HEK293 (cell line): ENCODE results near the gene LEUTX.

ENCODE experiments used
- CTCF ChIA-PET: fragments of 350-600 bp; formaldehyde crosslinking; extraction: SDS; loops from one replicate; lab custom pipeline; 2021; ENCODE audit warnings: antibody characterized with exemption; lab: Yijun Ruan, JAX
- POLR2A ChIA-PET: fragments of 300-600 bp; formaldehyde crosslinking; extraction: SDS; loops from one replicate; lab custom pipeline; 2020; ENCODE audit warnings: antibody characterized with exemption, inconsistent platforms; lab: Yijun Ruan, JAX
- H3K27ac ChIP-seq: fragments of 200-500 bp; sonication (Bioruptor generic); 2 replicates; pipeline ENCODE4 v1.5.1; 2014; ENCODE audit warnings: low read depth, low read length, control low read depth, inconsistent platforms; ENCODE audit errors: extremely low read depth
- H3K36me3 ChIP-seq, 2 experiments: fragments of 200-500 bp in 1 of 2; sonication (Bioruptor generic) in 1 of 2; 1 replicate in 1 of 2; 2 replicates in 1 of 2; pipeline ENCODE4 v1.5.1; 2014 to 2017; ENCODE audit warnings: inconsistent platforms in 2 of 2, low read length in 2 of 2; ENCODE audit not compliant: control insufficient read depth in 2 of 2, insufficient read depth in 1 of 2
- H3K4me1 ChIP-seq: fragments of 200-500 bp; sonication (Bioruptor generic); 2 replicates; pipeline ENCODE4 v1.5.1; 2014; ENCODE audit warnings: mild to moderate bottlenecking, low read length, inconsistent platforms; ENCODE audit not compliant: control insufficient read depth, insufficient read depth
- H3K4me3 ChIP-seq: 2 replicates; pipeline ENCODE4 v1.5.1; 2011; ENCODE audit warnings: low read depth, mild to moderate bottlenecking, control low read depth, low read length, moderate library complexity
- H3K9me3 ChIP-seq: fragments of 200-500 bp; sonication (Bioruptor generic); 2 replicates; pipeline ENCODE4 v1.5.1; 2014; ENCODE audit warnings: low read depth, low read length, inconsistent platforms; ENCODE audit not compliant: control insufficient read depth, insufficient read depth
- BCL11B ChIP-seq: fragments of 450-650 bp; formaldehyde crosslinking; IDR thresholded peaks from 2 replicates; pipeline ENCODE4 v1.5.1; 2016; ENCODE audit warnings: low read depth, missing biosample characterization, missing genetic modification characterization
- BCL6B ChIP-seq: fragments of 450-650 bp; formaldehyde crosslinking; IDR thresholded peaks from 2 replicates; pipeline ENCODE4 v1.5.1; 2017; ENCODE audit warnings: missing biosample characterization, missing genetic modification characterization
- HIC1 ChIP-seq: fragments of 450-650 bp; formaldehyde crosslinking; IDR thresholded peaks from 2 replicates; pipeline ENCODE4 v1.5.1; 2016; ENCODE audit warnings: missing biosample characterization, missing genetic modification characterization
- HOXD13 ChIP-seq: sonication (generic); formaldehyde crosslinking; IDR thresholded peaks from 2 replicates; pipeline ENCODE4 v1.8.0; 2022; ENCODE audit warnings: missing genetic modification reagents, borderline replicate concordance
- KLF1 ChIP-seq: fragments of 450-650 bp; formaldehyde crosslinking; IDR thresholded peaks from 2 replicates; pipeline ENCODE4 v1.5.1; 2016; ENCODE audit warnings: missing biosample characterization, missing genetic modification characterization
- PATZ1 ChIP-seq: fragments of 450-650 bp; formaldehyde crosslinking; IDR thresholded peaks from 2 replicates; pipeline ENCODE4 v1.5.1; 2016; ENCODE audit warnings: missing biosample characterization, missing genetic modification characterization
- TRIM28 ChIP-seq: IDR thresholded peaks from 2 replicates; pipeline ENCODE4 v1.6.1; 2011; ENCODE audit warnings: low read length, control low read depth, borderline replicate concordance
- YY2 ChIP-seq: fragments of 450-650 bp; formaldehyde crosslinking; IDR thresholded peaks from 2 replicates; pipeline ENCODE4 v1.5.1; 2016; ENCODE audit warnings: missing biosample characterization, missing genetic modification characterization
- ZNF112 ChIP-seq: fragments of 450-650 bp; formaldehyde crosslinking; IDR thresholded peaks from 2 replicates; pipeline ENCODE4 v1.5.0; 2017; ENCODE audit warnings: missing biosample characterization, missing genetic modification characterization
- ZNF146 ChIP-seq: fragments of 450-650 bp; formaldehyde crosslinking; IDR thresholded peaks from 2 replicates; pipeline ENCODE4 v1.5.1; 2016; ENCODE audit warnings: missing biosample characterization, missing genetic modification characterization
- ZNF549 ChIP-seq: fragments of 450-650 bp; IDR thresholded peaks from 2 replicates; pipeline ENCODE4 v1.5.1; 2018; ENCODE audit warnings: missing biosample characterization, missing genetic modification characterization, mild to moderate bottlenecking, inconsistent platforms, moderate library complexity
- ZNF600 ChIP-seq: fragments of 450-650 bp; formaldehyde crosslinking; IDR thresholded peaks from 2 replicates; pipeline ENCODE4 v1.5.1; 2016; ENCODE audit warnings: missing biosample characterization, missing genetic modification characterization
- ZXDB ChIP-seq: fragments of 450-650 bp; formaldehyde crosslinking; IDR thresholded peaks from 2 replicates; pipeline ENCODE4 v1.5.1; 2016; ENCODE audit warnings: missing biosample characterization, missing genetic modification characterization

Gene LEUTX

GRCh38 chr19:39825531-39826076 is 47.0 kb downstream of the LEUTX start (continued):
- TF ChIP-seq PATZ1 (tag by site-specific recombination) = peak; percentile 10; the same call in 1 of the 2 replicates
- TF ChIP-seq YY2 (tag by site-specific recombination) = no peak

GRCh38 chr19:39826311-39826945 is 47.8 kb downstream of the LEUTX start:
- Histone ChIP-seq H3K27ac (0 out of 2 replicates have a peak overlapping the region, but pooled peaks have one; percentile 24), H3K4me1 (peaks cover 12% of the 10 kb centered on the region), H3K9me3 (no peaks in the 10 kb centered on the region), H3K36me3 (peaks cover 57 to 82% of the 10 kb centered on the region in 2 experiments), H3K4me3 (no peak overlapping the region)
- ChIA-PET POLR2A (interaction anchor here (0.6 kb wide), 1 partner anchor 27 kb away, joined by 3 read pairs; no protein-coding TSS in a partner anchor), CTCF (interaction anchor here (0.6 to 9.7 kb wide), 2 partner anchors 17 to 310 kb away, joined by 3 to 102 read pairs; no protein-coding TSS in a partner anchor)
- TF ChIP-seq ZNF146 (tag by site-specific recombination) (no peak), ZNF600 (peak; percentile 55; the same call in 1 of the 2 replicates), ZNF549 (tag by site-specific recombination) (no peak)

GRCh38 chr19:39827216-39827615 is 48.6 kb downstream of the LEUTX start:
- Histone ChIP-seq H3K9me3 (no peaks in the 10 kb centered on the region), H3K27ac (no peak overlapping the region), H3K36me3 (peaks cover 64 to 85% of the 10 kb centered on the region in 2 experiments), H3K4me3 (no peak overlapping the region), H3K4me1 (peaks cover 18% of the 10 kb centered on the region)
- no peak for TF ChIP-seq HOXD13 (CRISPR knock-in tag)
- no peak for TF ChIP-seq ZXDB (tag by site-specific recombination)
- no peak for TF ChIP-seq BCL6B
- TF ChIP-seq BCL11B (tag by site-specific recombination) = peak; percentile 75; the same call in 1 of the 2 replicates
- POLR2A ChIA-PET = interaction anchor here (0.6 to 1.8 kb wide), 3 partner anchors 27 to 703 kb away, joined by 3 to 9 read pairs (median 6); no protein-coding TSS in a partner anchor
- CTCF ChIA-PET = interaction anchor here (0.6 to 2.9 kb wide), 2 partner anchors 17 to 35 kb away, joined by 3 to 18 read pairs; no protein-coding TSS in a partner anchor

- Histone ChIP-seq H3K4me3 (no peak overlapping the region), H3K9me3 (no peaks in the 10 kb centered on the region), H3K27ac (peak overlapping the region; percentile 37; the same call in 1 of the 2 replicates), H3K4me1 (peaks cover 26% of the 10 kb centered on the region), H3K36me3 (peaks cover 64 to 76% of the 10 kb centered on the region in 2 experiments)
- CTCF ChIA-PET = interaction anchor here (0.6 to 2.9 kb wide), 4 partner anchors 16 to 150 kb away, joined by 3 to 18 read pairs (median 3); no protein-coding TSS in a partner anchor
- TF ChIP-seq HIC1 (tag by site-specific recombination) = 0 out of 2 replicates have a peak, but pooled peaks have one; percentile 11
- no peak for TF ChIP-seq TRIM28
- TF ChIP-seq ZNF600 = peak; percentile 77
- TF ChIP-seq ZNF112 (tag by site-specific recombination) = no peak
- TF ChIP-seq KLF1 (tag by site-specific recombination) = 0 out of 2 replicates have a peak, but pooled peaks have one; percentile 48
- POLR2A ChIA-PET = interaction anchor here (0.6 to 1.8 kb wide), 4 partner anchors 8 to 702 kb away, joined by 3 to 9 read pairs (median 5); no protein-coding TSS in a partner anchor
These were observed 49.5 kb downstream of the LEUTX start for GRCh38 chr19:39828015-39828653.
